Tracheal epithelial cell (primary cell): ENCODE measurements around the gene ZFP3. TPM values are rescaled to one million over a fixed set of nuclear protein-coding genes. Genes with fewer than 3 reads are reported as not detected.

Experiments used
- total RNA-seq: library from RNA; depleted of rRNA; stranded (reverse); fragments of >200 nt; gene quantifications from 2 replicates; pipeline ENCODE4 v1.2.1, GENCODE V29; 2014

ZFP3 gene
- 0.43 and 0.48 TPM in 2 replicates for total RNA-seq

GRCh38 chr17:5078106-5079028 is at the start of gene ZFP3:
Gene ZFP3, plus strand, starts transcription at chr17:5078467. Its CDS starts 13,038 bp downstream, at chr17:5091505.

DNA sequence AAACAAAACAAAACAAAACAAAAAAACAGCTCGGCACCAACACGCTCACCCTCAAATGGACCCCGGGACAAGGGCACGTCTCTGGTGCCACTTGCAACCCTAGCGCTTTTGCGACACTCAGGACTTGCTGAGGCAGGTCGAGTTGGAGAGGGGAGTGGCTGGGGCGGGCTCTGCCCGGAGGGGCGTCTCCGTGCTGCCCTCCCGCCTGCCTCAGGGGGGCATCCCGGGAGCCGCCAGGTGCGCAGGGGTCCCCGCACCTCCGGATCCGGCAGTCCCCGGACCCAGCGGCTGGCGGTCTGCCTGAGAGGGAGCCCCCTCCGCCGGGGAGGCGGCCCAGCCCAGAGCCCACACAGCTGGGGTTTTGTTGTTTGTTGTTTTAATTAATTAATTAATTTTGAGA is 43.0 kb upstream of the ZFP3 start, which contains the start of gene SLC52A1:
SLC52A1 (minus strand) TSS at position 112 of the 400 bp plus-strand sequence. CDS start 820 bp downstream, outside the sequence.

DNA sequence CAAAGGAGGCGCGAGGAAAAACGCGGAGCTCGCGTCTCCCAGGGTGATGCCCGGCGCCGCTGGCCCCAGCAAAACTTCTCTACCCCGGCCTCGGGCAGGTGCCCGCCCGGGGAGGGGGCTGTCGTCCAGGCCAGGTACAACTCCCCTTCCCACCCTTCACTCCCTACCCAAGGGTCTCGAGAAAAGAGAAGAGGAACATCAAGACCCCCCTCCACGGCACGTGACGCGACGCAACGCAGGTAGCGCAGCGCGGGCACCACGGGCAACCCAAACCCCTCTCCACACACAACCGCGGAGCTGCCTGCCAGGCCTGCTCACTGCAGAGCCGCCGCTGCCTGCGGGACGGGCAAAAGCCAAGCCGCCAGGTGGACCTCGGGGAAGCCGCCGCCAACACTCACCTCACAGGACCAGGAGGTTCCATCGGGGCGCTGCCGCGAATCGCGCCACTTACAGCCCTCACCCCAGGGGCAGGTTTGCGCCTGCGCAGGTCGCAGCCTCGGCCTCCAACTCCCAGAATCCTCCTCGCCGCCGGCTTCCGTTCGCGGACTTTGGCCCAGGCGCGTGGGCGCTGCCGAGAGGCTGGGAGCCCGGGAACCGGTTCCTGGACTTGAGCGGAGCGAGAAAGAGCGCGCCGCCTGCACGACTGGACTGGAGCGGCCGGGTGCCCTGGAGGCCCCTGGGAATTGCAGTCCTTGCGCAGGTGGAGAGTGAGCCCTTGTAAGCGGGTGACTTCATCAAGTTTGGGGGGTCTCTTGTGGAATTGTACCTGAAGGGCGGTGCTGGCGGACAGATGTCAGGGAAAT is 33.3 kb downstream of the ZFP3 start, which contains the start of gene ZNF232:
ZNF232 (minus strand) TSS at position 477 of the 803 bp plus-strand sequence; CDS start at position 421, 56 bp downstream.

DNA sequence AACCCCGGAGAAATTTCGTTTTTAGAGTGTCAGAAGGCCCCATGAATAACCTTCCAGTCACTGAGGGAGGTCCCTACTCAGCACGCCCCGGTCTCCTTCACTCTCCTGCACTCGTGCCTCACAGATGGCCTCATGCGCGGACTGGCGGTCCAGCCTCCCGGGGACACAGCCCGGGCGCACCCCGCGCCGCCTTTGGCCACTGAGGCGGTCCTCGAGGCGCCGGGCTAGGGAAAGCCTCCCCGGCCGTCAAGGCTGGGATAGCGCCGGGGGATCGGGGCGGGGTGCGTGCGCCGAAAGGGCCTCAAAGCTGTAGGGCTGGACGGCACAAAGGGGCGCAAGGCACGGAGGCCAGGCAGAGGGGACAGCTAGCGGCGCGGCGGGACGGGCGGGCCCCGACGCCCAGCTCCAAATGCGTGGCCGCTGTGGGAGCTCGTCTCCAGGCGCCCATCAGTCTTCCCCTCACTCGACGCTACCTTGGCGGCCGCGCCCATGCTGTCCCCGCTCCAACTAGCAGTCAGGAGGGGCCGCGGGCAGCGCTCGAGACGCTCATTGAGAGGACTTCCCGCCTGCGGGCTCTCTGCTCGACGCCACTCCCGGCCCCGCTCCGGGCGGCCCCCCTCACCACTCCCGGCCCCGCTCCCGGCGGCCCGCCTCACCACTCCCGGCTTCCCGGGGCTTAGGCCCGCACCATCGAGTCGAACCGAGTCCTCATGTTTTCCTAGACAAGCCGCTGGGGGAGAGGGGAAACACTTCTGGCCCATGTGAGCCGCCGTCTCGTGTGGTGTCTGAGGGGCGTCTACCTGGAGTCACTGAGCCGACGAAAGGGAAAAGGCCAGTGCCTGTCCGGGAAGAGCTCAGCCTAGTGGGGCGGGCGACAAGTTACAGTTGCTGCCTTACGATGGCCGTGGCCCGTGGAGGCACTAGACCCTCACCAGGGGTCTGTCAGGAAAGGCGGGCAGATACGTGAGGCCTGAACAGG is 37.7 kb downstream of the ZFP3 start, which contains the start of gene USP6:
USP6 (plus strand) TSS at position 360 of the 979 bp plus-strand sequence. CDS start 14,336 bp downstream, outside the sequence.

Other genes with a start within 250 kb of the ZFP3 start
- 55.7 and 77.2 TPM in 2 replicates for gene MINK1, start 245.1 kb upstream of the ZFP3 start, total RNA-seq
- 1.7 and 2.9 TPM in 2 replicates for gene C17orf107, start 178.9 kb upstream of the ZFP3 start, total RNA-seq
- 0.24 and 0.64 TPM in 2 replicates for gene CHRNE, start 175.4 kb upstream of the ZFP3 start, total RNA-seq
- not detected in 2 replicates for gene GP1BA, start 146.2 kb upstream of the ZFP3 start, total RNA-seq
- gene SLC25A11, start 138.4 kb upstream of the ZFP3 start, total RNA-seq: 65.4 and 88.4 TPM in 2 replicates
- 24.5 and 26.0 TPM in 2 replicates for gene RNF167, start 138.2 kb upstream of the ZFP3 start, total RNA-seq
- 382 and 601 TPM in 2 replicates for gene PFN1, start 129.9 kb upstream of the ZFP3 start, total RNA-seq
- gene ENO3, start 127.3 kb upstream of the ZFP3 start, total RNA-seq: 1.5 and 3.9 TPM in 2 replicates
- gene SPAG7, start 110.7 kb upstream of the ZFP3 start, total RNA-seq: 34.7 and 38.2 TPM in 2 replicates
- gene CAMTA2, start 90.8 kb upstream of the ZFP3 start, total RNA-seq: 4.5 and 5.3 TPM in 2 replicates
- gene INCA1, start 80.9 kb upstream of the ZFP3 start, total RNA-seq: 0.21 TPM in 1 of 2 replicates, not detected in the other
- gene KIF1C, start 80.5 kb upstream of the ZFP3 start, total RNA-seq: 103 and 111 TPM in 2 replicates
- 0.48 and 1.7 TPM in 2 replicates for gene SLC52A1, start 43.0 kb upstream of the ZFP3 start, total RNA-seq
- 5.3 and 5.5 TPM in 2 replicates for gene ZNF232, start 33.4 kb downstream of the ZFP3 start, total RNA-seq
- gene USP6, start 37.6 kb downstream of the ZFP3 start, total RNA-seq: not detected in 2 replicates
- gene ZNF594, start 113.4 kb downstream of the ZFP3 start, total RNA-seq: 2.3 and 4.6 TPM in 2 replicates
- under 0.01 TPM in 1 of 2 replicates, not detected in the other for gene SCIMP, start 156.4 kb downstream of the ZFP3 start, total RNA-seq
- gene RABEP1, start 203.8 kb downstream of the ZFP3 start, total RNA-seq: 28.4 and 37.5 TPM in 2 replicates